GM18526 (cell line): ENCODE results near the gene BTRC.
A peak's percentile ranks its signal among the peaks of the same experiment; 100 is the strongest.

Experiments
- POLR2A ChIP-seq: IDR thresholded peaks from 3 replicates; pipeline ENCODE4 v1.6.1; 2011; ENCODE audit not compliant: insufficient read length; ENCODE audit errors: extremely low read depth

BTRC gene

GRCh38 chr10:101353692-101354327, at the start of gene BTRC:
Gene BTRC, plus strand, starts transcription at chr10:101354165. Its CDS starts 16 bp downstream, at chr10:101354181.
- peak; percentile 65 for TF ChIP-seq POLR2A

- no peak for TF ChIP-seq POLR2A
Observed at GRCh38 chr10:101304316-101304715, 49.6 kb upstream of the BTRC start.

GRCh38 chr10:101305320-101306241, 48.4 kb upstream of the BTRC start:
- TF ChIP-seq POLR2A: no peak

- no peak for TF ChIP-seq POLR2A
Observed at GRCh38 chr10:101308051-101308450, 45.9 kb upstream of the BTRC start.

- no peak for TF ChIP-seq POLR2A
Observed at GRCh38 chr10:101310529-101311184, 43.3 kb upstream of the BTRC start.

- no peak for TF ChIP-seq POLR2A
Observed at GRCh38 chr10:101311185-101312066, 42.5 kb upstream of the BTRC start.

GRCh38 chr10:101319241-101319915, 34.6 kb upstream of the BTRC start:
- TF ChIP-seq POLR2A: no peak

GRCh38 chr10:101321073-101321472, 32.9 kb upstream of the BTRC start:
- TF ChIP-seq POLR2A: no peak

- no peak for TF ChIP-seq POLR2A
Observed at GRCh38 chr10:101322266-101323108, 31.5 kb upstream of the BTRC start.

GRCh38 chr10:101323495-101323894, 30.5 kb upstream of the BTRC start:
- TF ChIP-seq POLR2A: no peak

- TF ChIP-seq POLR2A: no peak
Observed at GRCh38 chr10:101329341-101330032, 24.5 kb upstream of the BTRC start.

GRCh38 chr10:101330231-101330630, 23.7 kb upstream of the BTRC start:
- TF ChIP-seq POLR2A: no peak

GRCh38 chr10:101330631-101331225, 23.2 kb upstream of the BTRC start:
- no peak for TF ChIP-seq POLR2A

GRCh38 chr10:101331956-101332355, 22.0 kb upstream of the BTRC start:
- no peak for TF ChIP-seq POLR2A
